HUES6 (cell line): ENCODE results near the gene ARMH3.

Source experiments
- H3K27ac ChIP-seq: 2 replicates; pipeline ENCODE4 v1.7.0; 2013; ENCODE audit warnings: low read depth, mild to moderate bottlenecking, low read length, inconsistent platforms
- H3K27me3 ChIP-seq: 2 replicates; pipeline ENCODE4 v1.6.1; 2013; ENCODE audit warnings: low read length; ENCODE audit not compliant: control insufficient read depth, insufficient read depth
- H3K36me3 ChIP-seq: 2 replicates; pipeline ENCODE4 v1.6.1; 2013; ENCODE audit warnings: low read length; ENCODE audit not compliant: control insufficient read depth, insufficient read depth
- H3K4me1 ChIP-seq: 2 replicates; pipeline ENCODE4 v1.6.1; 2013; ENCODE audit warnings: low read length; ENCODE audit not compliant: control insufficient read depth, insufficient read depth
- H3K4me3 ChIP-seq: 2 replicates; pipeline ENCODE4 v1.5.1; 2013; ENCODE audit warnings: low read depth, low read length
- H3K9ac ChIP-seq: one replicate; pipeline ENCODE4 v1.6.1; 2013; ENCODE audit warnings: mild to moderate bottlenecking, low read length
- H3K9me3 ChIP-seq: 2 replicates; pipeline ENCODE4 v1.6.1; 2013; ENCODE audit warnings: low read depth, low read length; ENCODE audit not compliant: control insufficient read depth, insufficient read depth

ARMH3 gene

GRCh38 chr10:101894742-101895141 lies 161.2 kb downstream of the ARMH3 start:
- no peaks in the 10 kb centered on the region for H3K27me3 ChIP-seq
- H3K36me3 ChIP-seq, result no peaks in the 10 kb centered on the region
- H3K9ac ChIP-seq, result no peak overlapping the region
- no peak overlapping the region for H3K4me3 ChIP-seq
- no peak overlapping the region for H3K27ac ChIP-seq
- H3K4me1 ChIP-seq, result no peaks in the 10 kb centered on the region; the same call in 1 of the 2 replicates
- no peaks in the 10 kb centered on the region for H3K9me3 ChIP-seq

GRCh38 chr10:101894266-101894665 lies 161.7 kb downstream of the ARMH3 start:
- H3K36me3 ChIP-seq, result no peaks in the 10 kb centered on the region
- H3K9me3 ChIP-seq, result no peaks in the 10 kb centered on the region
- H3K4me3 ChIP-seq, result no peak overlapping the region
- H3K27me3 ChIP-seq, result no peaks in the 10 kb centered on the region
- no peak overlapping the region for H3K27ac ChIP-seq
- H3K4me1 ChIP-seq, result no peaks in the 10 kb centered on the region
- no peak overlapping the region for H3K9ac ChIP-seq

GRCh38 chr10:101893510-101894120 lies 162.4 kb downstream of the ARMH3 start:
- H3K4me3 ChIP-seq, result no peak overlapping the region
- H3K9me3 ChIP-seq, result no peaks in the 10 kb centered on the region
- no peak overlapping the region for H3K27ac ChIP-seq
- no peaks in the 10 kb centered on the region for H3K27me3 ChIP-seq
- no peaks in the 10 kb centered on the region for H3K4me1 ChIP-seq
- H3K9ac ChIP-seq, result no peak overlapping the region
- H3K36me3 ChIP-seq, result no peaks in the 10 kb centered on the region

DNA sequence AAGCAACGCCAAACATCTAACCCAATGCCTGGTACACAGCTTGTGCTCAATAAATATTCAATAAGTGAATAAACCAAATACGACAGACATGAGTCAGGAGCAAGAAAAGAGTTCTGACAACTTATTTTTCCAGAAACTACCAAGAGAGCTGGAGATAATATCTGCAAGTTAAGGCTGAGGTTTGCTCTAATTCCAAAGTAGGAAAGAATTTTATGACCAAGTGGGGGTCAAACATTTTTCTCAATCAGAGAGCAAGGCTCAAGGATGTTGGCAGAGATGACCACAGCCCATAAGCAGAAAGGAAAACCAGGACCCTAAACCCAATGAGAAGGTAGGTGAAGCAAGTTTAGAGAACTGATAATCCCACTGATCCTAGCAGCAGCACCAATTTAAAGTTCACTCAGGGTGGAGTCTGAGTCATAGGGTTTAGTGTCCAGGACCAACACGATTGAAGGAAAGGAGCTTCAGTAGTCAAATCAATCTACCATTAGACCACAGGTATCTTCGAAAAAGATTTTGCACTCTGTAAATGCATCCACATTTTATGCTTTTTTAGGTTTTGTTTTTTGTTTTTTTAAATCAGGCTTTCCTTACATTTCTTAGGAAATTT lies 163.1 kb downstream of the ARMH3 start:
- H3K36me3 ChIP-seq, result no peaks in the 10 kb centered on the region
- no peak overlapping the region for H3K27ac ChIP-seq
- no peaks in the 10 kb centered on the region for H3K27me3 ChIP-seq
- H3K9me3 ChIP-seq, result no peaks in the 10 kb centered on the region
- H3K4me3 ChIP-seq, result no peak overlapping the region
- H3K9ac ChIP-seq, result no peak overlapping the region
- no peaks in the 10 kb centered on the region for H3K4me1 ChIP-seq

GRCh38 chr10:101889256-101890210 lies 166.4 kb downstream of the ARMH3 start:
- H3K27me3 ChIP-seq, result no peaks in the 10 kb centered on the region
- H3K27ac ChIP-seq, result no peak overlapping the region
- no peak overlapping the region for H3K9ac ChIP-seq
- H3K4me1 ChIP-seq, result no peaks in the 10 kb centered on the region
- H3K9me3 ChIP-seq, result no peaks in the 10 kb centered on the region
- H3K4me3 ChIP-seq, result no peak overlapping the region
- no peaks in the 10 kb centered on the region for H3K36me3 ChIP-seq

GRCh38 chr10:101888251-101888949 lies 167.6 kb downstream of the ARMH3 start:
- no peak overlapping the region for H3K9ac ChIP-seq
- no peaks in the 10 kb centered on the region for H3K36me3 ChIP-seq
- H3K4me1 ChIP-seq, result no peaks in the 10 kb centered on the region
- H3K9me3 ChIP-seq, result no peaks in the 10 kb centered on the region
- no peak overlapping the region for H3K4me3 ChIP-seq
- no peak overlapping the region for H3K27ac ChIP-seq
- H3K27me3 ChIP-seq, result no peaks in the 10 kb centered on the region

- Histone ChIP-seq H3K9ac (no peak overlapping the region), H3K4me1 (no peaks in the 10 kb centered on the region), H3K36me3 (no peaks in the 10 kb centered on the region), H3K4me3 (no peak overlapping the region), H3K9me3 (no peaks in the 10 kb centered on the region), H3K27me3 (no peaks in the 10 kb centered on the region), H3K27ac (no peak overlapping the region)
Observed at GRCh38 chr10:101887775-101888174, 168.2 kb downstream of the ARMH3 start.

GRCh38 chr10:101886521-101887312 lies 169.3 kb downstream of the ARMH3 start:
- H3K9ac ChIP-seq, result no peak overlapping the region
- no peaks in the 10 kb centered on the region for H3K4me1 ChIP-seq
- H3K4me3 ChIP-seq, result no peak overlapping the region
- H3K27me3 ChIP-seq, result no peaks in the 10 kb centered on the region
- H3K36me3 ChIP-seq, result no peaks in the 10 kb centered on the region
- no peaks in the 10 kb centered on the region for H3K9me3 ChIP-seq
- no peak overlapping the region for H3K27ac ChIP-seq

DNA sequence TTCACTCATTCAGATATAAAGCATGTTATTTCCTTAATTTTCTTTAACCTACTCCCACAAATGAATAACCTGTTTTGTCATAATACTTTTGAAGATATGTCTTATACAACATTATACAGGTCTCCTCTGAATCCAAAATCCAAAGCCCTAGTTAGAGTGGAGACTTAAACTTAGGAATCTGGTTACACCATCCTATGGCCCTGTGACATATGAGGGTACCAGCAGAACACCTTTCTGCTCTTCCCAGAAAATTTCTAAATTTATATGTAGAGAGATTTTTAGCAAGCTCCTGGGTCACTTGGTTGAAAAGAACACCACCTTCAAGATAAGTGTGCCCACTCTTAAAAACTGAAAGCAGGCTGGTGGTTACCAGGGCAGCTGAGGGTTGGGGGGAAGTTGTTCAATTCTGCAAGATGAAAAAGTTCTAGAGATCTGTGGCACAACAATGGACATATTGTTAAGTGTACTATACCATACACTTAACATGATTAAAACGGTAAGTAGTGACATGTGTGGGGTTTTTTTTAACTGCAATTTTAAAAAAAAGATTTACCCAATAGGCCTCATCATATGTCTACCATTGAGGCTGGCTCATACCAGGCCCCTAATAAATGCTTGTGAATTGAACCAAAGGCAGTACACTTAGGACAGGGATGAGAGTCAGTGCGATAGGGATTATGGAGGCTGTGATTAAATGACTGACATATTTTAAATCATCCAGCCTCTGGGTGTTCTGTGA lies 174.8 kb downstream of the ARMH3 start:
- Histone ChIP-seq H3K9me3 (no peaks in the 10 kb centered on the region), H3K4me3 (no peak overlapping the region), H3K27me3 (no peaks in the 10 kb centered on the region), H3K27ac (no peak overlapping the region), H3K9ac (no peak overlapping the region), H3K36me3 (no peaks in the 10 kb centered on the region), H3K4me1 (no peaks in the 10 kb centered on the region)

DNA sequence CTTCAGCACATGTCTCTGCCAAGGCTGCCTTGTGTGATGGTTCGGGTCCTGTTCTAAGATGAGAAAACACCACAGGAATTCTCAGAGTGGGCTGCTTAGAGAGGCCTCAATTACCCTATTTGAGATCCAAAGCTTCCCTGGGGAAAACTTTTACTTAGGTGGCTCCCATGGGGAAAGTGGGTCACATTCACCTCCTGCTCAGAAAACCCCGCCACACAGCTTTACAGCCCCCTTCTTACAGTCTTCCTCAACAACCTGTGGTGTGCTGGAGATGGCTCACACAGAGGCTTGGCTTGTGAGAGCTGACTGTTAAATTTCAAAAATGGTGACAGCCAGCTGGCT lies 175.8 kb downstream of the ARMH3 start:
- Histone ChIP-seq H3K4me3 (no peak overlapping the region), H3K27me3 (no peaks in the 10 kb centered on the region), H3K9me3 (no peaks in the 10 kb centered on the region), H3K36me3 (no peaks in the 10 kb centered on the region), H3K4me1 (no peaks in the 10 kb centered on the region), H3K27ac (no peak overlapping the region), H3K9ac (no peak overlapping the region)
